HG03196 (cell line): ENCODE measurements around the gene MGAT5.
A peak's percentile ranks its signal among the peaks of the same experiment; 100 is the strongest.

ENCODE experiments used
- ATAC-seq: cut with Tn5 transposase; IDR thresholded peaks from one replicate; pipeline ENCODE4 v1.9.1; 2021; ENCODE audit not compliant: unreplicated experiment

Gene MGAT5

GRCh38 chr2:134253117-134253704, 661 bp upstream of the MGAT5 start:
- no peak for ATAC-seq

GRCh38 chr2:134254824-134255223, 952 bp downstream of the MGAT5 start:
- ATAC-seq: no peak

- no peak for ATAC-seq
These were observed 3.1 kb downstream of the MGAT5 start for GRCh38 chr2:134256956-134257355.

- ATAC-seq: no peak
These were observed 3.6 kb downstream of the MGAT5 start for GRCh38 chr2:134257509-134257908.

- no peak for ATAC-seq
These were observed 4.3 kb downstream of the MGAT5 start for GRCh38 chr2:134257965-134258683.

GRCh38 chr2:134258684-134259388, 5.0 kb downstream of the MGAT5 start:
- ATAC-seq: peak; percentile 33

- ATAC-seq: no peak
These were observed 5.7 kb downstream of the MGAT5 start for GRCh38 chr2:134259571-134259970.

- ATAC-seq: no peak
These were observed 6.1 kb downstream of the MGAT5 start for GRCh38 chr2:134259994-134260393.

- ATAC-seq: no peak
These were observed 6.8 kb downstream of the MGAT5 start for GRCh38 chr2:134260713-134261112.

GRCh38 chr2:134261398-134262131, 7.7 kb downstream of the MGAT5 start:
- peak; percentile 50 for ATAC-seq

GRCh38 chr2:134262684-134263083, 8.8 kb downstream of the MGAT5 start:
- peak; percentile 55 for ATAC-seq

GRCh38 chr2:134268265-134268664, 14.4 kb downstream of the MGAT5 start:
- ATAC-seq: no peak

GRCh38 chr2:134269230-134269629, 15.4 kb downstream of the MGAT5 start:
- ATAC-seq: no peak

GRCh38 chr2:134269972-134270735, 16.3 kb downstream of the MGAT5 start:
- ATAC-seq: no peak

GRCh38 chr2:134271758-134272157, 17.9 kb downstream of the MGAT5 start:
- ATAC-seq: no peak

- ATAC-seq: no peak
These were observed 18.9 kb downstream of the MGAT5 start for GRCh38 chr2:134272806-134273205.

GRCh38 chr2:134273256-134273983, 19.5 kb downstream of the MGAT5 start:
- ATAC-seq: no peak

GRCh38 chr2:134274121-134274520, 20.2 kb downstream of the MGAT5 start:
- ATAC-seq: no peak

- peak; percentile 75 for ATAC-seq
These were observed 21.4 kb downstream of the MGAT5 start for GRCh38 chr2:134275058-134275862.
